ENCODE measurements around the gene KCNAB1.
"Not testable (repeated sequence)": the region's sequence is repeated elsewhere in the genome, so short reads cannot be mapped to it uniquely, and the experiment has no call there.

Gene KCNAB1

DNA sequence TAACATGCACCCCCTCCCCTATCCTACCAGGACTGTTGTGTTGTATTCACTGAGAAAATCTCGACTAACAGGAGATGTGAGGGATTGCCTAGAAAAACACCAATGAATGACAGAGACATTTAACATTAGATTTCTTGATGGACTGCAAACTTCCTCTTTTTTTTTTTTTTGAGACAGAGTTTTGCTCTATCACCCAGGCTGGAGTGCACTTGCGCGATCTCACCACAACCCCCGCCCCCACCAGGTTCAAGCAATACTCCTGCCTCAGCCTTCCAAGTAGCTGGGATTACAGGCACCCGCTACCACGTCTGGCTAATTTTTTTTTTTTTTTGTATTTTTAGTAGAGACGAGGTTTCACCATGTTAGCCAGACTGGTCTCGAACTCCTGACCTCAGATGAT, 17.0 kb downstream of the KCNAB1 start:
- not testable (repeated sequence) for DNase-seq (ENCODE audit: low read depth in 3 of 3)

DNA sequence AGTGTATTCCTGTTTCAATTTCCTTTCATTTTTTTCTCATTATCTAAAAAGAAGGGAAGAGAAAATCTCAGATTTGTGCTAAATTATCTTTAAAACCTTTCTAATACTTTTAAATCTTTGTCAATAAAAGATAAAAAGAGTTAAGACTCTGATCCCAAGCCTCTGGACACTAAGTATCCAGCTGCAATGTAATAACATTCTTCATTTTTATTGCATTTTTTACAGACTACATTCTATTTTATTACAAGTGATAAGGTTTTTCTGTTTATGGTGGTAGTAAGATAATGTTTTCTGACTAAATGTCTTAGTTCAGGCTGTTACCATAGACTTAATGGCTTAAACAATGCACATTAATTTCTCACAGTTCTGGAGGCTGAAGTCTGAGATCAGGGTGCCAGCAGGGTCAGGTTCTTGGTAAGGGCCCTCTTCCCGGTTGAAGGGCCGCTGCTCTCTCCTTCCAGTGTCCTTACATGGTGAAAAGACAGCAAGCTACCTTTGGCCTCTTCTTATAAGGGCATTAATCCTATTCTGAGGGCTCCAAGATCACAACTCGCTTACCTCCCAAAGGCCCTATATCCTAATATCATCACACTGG, 19.7 kb downstream of the KCNAB1 start:
- DNase-seq (ENCODE audit: low read depth in 3 of 3): no peak

DNA sequence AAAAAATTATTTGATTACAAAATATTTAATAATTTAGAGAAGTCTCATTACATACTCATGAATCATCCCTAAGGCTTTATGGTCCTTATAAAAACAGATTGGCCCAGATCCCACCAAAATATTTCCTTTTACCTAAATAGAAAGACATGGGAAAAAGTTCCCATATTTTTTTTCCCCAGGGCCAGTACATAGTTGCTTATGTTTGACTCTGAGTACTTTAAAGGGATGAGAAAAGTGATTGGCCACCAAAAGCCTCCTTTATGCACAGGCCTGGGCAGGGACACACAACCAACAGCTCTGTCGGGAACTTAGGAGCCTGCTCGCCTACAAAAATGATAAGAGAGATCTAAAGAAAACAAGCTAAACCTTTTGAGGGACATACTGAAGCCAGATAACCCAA, 22.3 kb downstream of the KCNAB1 start:
- DNase-seq (ENCODE audit: low read depth in 3 of 3): no peak

DNA sequence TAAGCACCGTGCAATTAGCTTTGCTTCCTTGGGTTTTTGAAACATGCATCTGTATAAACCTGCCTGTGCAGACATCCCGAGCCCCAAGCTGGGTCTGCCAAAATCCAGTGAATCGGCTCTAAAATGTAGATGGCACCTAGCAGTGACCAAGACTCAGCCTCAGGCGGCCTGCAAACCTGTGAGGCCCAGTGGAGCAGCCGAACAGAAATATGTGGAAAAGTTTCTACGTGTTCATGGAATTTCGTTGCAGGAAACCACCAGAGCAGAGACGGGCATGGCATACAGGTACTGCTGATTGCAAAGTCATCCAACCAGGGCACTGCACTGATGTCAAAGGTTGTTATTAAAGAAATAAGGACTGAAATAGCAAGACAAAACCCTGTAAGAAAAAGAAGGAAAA, 22.8 kb downstream of the KCNAB1 start:
- no peak for DNase-seq (ENCODE audit: low read depth in 3 of 3)

- DNase-seq (ENCODE audit: low read depth in 3 of 3): no peak
Measured at GRCh38 chr3:156144060-156144459, 23.7 kb downstream of the KCNAB1 start.

DNA sequence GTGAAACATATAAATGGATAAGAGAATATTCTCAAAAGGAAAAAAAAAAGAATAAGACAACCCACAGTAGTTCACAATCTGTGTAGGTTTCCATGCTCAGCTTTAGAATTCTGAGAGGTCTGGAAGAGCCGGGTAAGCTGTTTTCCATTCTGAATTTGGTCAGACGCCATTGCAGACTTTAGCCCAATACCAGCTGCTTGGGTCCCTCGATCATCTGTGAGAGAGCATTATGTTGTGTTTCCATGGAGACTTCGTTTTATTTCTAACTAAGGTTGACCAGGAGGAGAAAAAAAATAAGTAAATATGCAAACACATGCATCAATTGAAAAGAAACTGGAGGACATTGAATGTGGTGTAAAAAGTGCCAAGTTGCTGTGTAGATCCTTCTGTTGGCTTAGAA, 25.5 kb downstream of the KCNAB1 start:
- DNase-seq (ENCODE audit: low read depth in 3 of 3): no peak

DNA sequence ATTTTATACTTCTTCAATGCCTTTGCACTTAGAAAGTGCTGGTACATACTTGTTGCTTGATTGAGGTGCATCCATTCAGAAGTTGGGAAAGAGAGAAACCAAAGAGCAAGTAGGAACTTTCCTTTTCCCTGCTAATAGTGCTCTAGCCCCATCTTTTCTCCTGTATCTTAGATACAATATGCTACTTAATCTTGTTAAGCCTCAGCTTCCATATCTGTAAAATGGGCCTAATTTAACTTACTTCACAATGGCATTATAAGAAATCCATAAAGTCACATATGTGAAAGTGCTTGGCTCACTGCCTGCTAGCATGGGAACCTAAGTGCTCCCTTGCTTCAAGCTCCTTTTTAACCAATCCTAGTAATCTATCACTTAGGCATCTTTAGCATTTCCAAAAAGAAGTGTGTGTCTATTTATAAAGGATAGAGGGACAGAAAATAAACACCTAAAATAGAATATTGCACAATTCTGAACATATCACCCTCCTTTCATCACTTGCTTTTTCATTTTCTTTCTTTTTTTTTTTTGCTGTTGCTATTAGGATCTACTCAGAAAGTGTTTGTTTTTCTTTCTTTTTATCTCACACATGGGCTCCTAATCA, 28.1 kb downstream of the KCNAB1 start:
- DNase-seq (ENCODE audit: low read depth in 3 of 3): no peak

GRCh38 chr3:156148946-156149381, 28.6 kb downstream of the KCNAB1 start:
- DNase-seq (ENCODE audit: low read depth in 3 of 3): no peak

- no peak for DNase-seq (ENCODE audit: low read depth in 3 of 3)
Measured at GRCh38 chr3:156149876-156150275, 29.5 kb downstream of the KCNAB1 start.

DNA sequence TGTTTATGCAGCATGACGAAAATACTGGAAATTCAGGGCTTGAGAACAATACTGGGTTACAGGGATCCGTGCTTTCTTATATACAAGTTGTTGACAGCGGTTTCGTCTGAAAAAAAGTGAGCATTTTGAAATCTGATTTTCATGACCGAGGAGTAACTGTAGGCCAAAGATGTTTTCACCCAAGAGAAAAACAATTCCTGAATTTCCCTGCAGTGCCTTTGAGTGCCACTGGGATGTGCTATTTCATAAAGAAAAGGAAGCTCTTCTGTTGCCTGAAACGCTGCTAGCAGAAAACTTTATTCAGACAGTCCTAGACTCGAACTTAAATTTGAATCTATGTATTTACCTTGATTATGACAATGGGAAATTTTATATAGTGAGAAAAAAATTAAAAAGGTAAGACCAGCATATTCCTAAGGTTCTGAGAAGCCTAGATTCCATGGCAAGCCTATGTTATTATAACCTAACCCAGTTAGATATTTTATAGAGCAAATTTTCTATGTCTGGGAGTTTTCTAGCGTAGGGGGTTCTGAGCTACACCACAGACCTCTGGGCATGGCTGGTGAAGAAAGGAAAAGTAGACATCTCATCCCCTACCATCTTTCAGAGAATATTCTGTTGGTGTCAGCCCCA, 30.2 kb downstream of the KCNAB1 start:
- no peak for DNase-seq (ENCODE audit: low read depth in 3 of 3)

- DNase-seq (ENCODE audit: low read depth in 3 of 3): peak in 2 of 3 experiments; percentile 12 to 13
Measured at GRCh38 chr3:156151824-156152428, 31.5 kb downstream of the KCNAB1 start.

GRCh38 chr3:156158656-156159295, 38.4 kb downstream of the KCNAB1 start:
- DNase-seq (ENCODE audit: low read depth in 3 of 3): no peak

- DNase-seq (ENCODE audit: low read depth in 3 of 3): no peak
Measured at GRCh38 chr3:156160647-156161046, 40.3 kb downstream of the KCNAB1 start.

- no peak for DNase-seq (ENCODE audit: low read depth in 3 of 3)
Measured at GRCh38 chr3:156161172-156161571, 40.8 kb downstream of the KCNAB1 start.

DNA sequence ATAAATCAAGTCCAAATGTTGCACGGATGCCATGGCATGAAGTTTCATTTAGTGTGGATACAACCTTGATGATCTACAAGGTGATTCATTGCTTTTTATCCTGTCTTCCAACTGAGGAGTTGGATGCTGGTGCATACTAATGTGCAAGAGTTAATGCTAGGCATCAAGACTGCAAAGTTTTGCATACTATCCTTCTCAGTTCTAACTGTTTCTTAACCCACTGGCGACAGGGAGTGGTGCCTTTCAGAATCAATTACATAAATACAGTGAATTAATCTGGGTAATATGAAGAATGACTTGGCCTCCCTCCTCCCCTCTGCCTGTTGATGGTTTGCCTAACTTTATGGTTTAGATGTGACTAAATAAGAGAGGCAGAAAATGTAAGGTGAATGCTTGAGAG, 43.5 kb downstream of the KCNAB1 start:
- no peak for DNase-seq (ENCODE audit: low read depth in 3 of 3)

- DNase-seq (ENCODE audit: low read depth in 3 of 3): no peak
Measured at GRCh38 chr3:156166808-156167207, 46.4 kb downstream of the KCNAB1 start.

DNA sequence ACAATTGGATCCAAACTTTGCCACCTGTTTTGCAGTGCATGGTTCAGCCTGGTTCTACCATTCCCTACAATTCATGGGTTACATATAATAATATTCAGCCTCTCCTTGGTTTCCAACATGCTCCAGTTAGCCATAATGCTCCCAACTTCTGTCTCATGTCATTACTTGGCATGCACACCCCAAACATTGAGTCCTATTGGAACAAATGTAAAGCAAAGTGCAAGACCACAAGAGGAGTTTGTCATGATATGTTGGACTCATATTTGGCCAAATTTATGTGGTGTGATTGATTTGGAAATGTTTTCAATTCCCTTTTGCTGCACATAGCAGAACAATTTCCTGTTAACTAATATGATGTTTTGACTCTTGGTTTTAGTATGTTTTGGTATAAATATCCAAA, 50.2 kb downstream of the KCNAB1 start:
- DNase-seq (ENCODE audit: low read depth in 3 of 3): no peak

DNA sequence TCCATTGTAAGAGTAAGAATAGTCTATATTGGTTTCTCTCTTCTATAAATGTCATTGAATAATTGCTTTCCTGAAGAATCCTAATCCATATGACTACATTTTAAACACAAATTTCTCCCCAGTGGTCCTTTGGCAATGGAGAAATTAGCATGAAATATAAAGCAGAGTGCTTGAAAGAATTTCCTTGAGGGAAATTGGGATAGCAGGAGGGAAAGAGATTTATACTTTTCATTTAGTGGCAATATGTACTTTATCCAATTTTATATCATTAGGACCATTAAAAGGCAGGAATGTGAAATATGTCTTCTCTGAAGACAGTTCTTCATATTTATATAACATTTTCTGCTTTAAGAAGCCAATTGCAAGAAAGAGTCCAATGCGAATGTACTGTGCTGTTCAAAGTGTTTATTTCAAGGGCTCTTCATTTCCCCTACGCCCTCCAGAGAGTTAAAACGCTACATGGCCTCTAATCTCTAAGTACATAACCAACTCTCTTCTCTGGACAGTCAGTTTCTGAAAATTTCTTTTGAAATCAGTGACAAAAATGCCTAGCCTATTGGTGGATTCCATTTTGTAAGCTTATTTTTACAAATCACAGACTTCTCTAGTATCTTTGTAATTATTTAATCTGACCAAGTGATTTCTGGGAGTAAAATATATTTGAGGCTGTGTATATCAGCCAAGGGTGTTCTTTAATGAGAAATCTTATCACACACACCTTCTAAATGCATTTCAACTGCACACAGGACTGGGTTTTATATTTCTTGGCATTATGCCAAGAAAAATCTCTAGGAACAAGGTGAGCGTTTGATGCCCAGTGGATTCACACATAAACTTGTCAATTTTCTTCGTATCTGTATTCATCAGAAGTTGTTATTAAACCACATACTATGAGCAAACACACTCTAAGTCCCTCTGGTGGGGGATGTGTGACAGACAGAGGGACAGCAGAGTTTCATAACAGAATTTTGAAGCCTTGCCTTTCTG, 51.2 kb downstream of the KCNAB1 start:
- no peak for DNase-seq (ENCODE audit: low read depth in 3 of 3)

DNA sequence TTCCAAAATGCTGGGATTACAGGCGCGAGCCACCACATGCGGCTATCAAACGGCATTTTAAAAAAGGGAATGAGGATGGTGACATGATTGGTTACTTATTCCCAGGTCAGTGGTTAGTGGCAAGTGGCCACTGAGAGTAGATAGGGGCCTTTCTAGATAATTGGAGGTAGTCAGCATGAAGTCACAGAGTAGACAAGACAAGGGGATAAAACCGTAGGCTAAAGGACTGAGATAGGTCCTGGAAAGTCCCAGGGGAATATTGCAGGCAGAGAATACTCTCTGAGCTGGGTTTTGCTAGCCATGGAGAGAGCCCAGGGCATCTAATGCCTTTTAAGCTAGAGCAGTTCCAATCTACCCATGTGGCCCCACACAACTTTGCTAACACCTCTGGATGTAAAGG, 52.2 kb downstream of the KCNAB1 start:
- DNase-seq (ENCODE audit: low read depth in 3 of 3): no peak

DNA sequence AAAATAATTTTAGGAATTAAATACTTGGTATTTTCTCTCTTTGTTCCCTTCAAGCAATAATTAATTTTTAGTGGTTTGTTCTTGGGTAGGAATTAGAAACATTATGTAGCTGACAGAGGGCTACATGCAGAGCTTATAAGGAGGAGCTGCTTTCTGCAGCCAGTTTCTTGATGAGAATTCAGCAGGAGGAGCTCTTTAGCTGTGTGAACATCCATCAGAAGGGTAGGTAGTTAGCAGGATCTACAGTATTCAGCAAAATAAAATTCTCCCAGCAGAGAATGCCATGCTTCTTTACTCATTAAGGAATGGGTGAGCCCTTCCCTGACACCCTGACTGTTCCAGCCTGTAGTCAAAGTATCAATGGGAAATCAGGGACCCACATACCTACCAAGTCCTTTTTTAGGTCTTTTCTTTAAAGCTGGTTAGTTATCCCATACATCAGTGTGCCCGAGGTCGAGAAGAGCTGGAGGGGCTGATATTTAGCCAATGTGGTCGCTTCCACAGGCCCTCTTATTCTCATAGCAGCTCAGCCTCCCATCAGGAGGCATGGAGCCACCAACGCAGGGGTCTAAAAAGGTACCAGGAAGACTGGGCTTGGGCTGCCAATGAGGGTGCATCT, 54.0 kb downstream of the KCNAB1 start:
- no peak for DNase-seq (ENCODE audit: low read depth in 3 of 3)

GRCh38 chr3:156175570-156175969, 55.2 kb downstream of the KCNAB1 start:
- no peak for DNase-seq (ENCODE audit: low read depth in 3 of 3)
